RWPE2 (cell line): Measurements from ENCODE around the gene RPRD1A.
"Not testable (repeated sequence)": the region's sequence is repeated elsewhere in the genome, so short reads cannot be mapped to it uniquely, and the experiment has no call there.

ENCODE experiments used
- ATAC-seq: fragments of 200-7000 bp; cut with Tn5 transposase; 3 replicates; pipeline ENCODE4 v1.9.1; 2021; ENCODE audit warnings: low read depth
- DNase-seq: peaks from one replicate; pipeline ENCODE4 v3.0.0-alpha.2; 2020; ENCODE audit warnings: low spot score
- H3K27ac ChIP-seq: fragments of 450-650 bp; 2 replicates; pipeline ENCODE4 v1.5.1; 2017; ENCODE audit warnings: mild to moderate bottlenecking; ENCODE audit not compliant: poor library complexity, severe bottlenecking
- H3K27me3 ChIP-seq: fragments of 250-450 bp; sonication (Bioruptor Pico); 2 replicates; pipeline ENCODE4 v1.5.1; 2021; ENCODE audit warnings: mild to moderate bottlenecking, moderate library complexity; ENCODE audit not compliant: insufficient read depth, poor library complexity, severe bottlenecking
- H3K36me3 ChIP-seq: fragments of 250-450 bp; sonication (Bioruptor Pico); 2 replicates; pipeline ENCODE4 v1.5.1; 2020; ENCODE audit warnings: low read depth, mild to moderate bottlenecking, moderate library complexity
- H3K4me1 ChIP-seq: fragments of 250-450 bp; sonication (Bioruptor Pico); 2 replicates; pipeline ENCODE4 v1.5.1; 2021; ENCODE audit warnings: mild to moderate bottlenecking, moderate library complexity; ENCODE audit not compliant: insufficient read depth, poor library complexity, severe bottlenecking
- H3K4me3 ChIP-seq: fragments of 250-450 bp; sonication (Bioruptor Pico); 2 replicates; pipeline ENCODE4 v1.5.1; 2021; ENCODE audit warnings: mild to moderate bottlenecking, moderate library complexity; ENCODE audit not compliant: severe bottlenecking
- H3K9me3 ChIP-seq: fragments of 250-450 bp; sonication (Bioruptor Pico); 2 replicates; pipeline ENCODE4 v1.5.1; 2021; ENCODE audit warnings: mild to moderate bottlenecking, moderate library complexity; ENCODE audit not compliant: severe bottlenecking
- CTCF ChIP-seq: fragments of 450-650 bp; IDR thresholded peaks from one replicate; pipeline ENCODE4 v1.5.1; 2017; ENCODE audit warnings: mild to moderate bottlenecking, moderate library complexity; ENCODE audit not compliant: poor library complexity, severe bottlenecking

The RPRD1A gene

GRCh38 chr18:35969676-35970075 lies 97.7 kb downstream of the RPRD1A start:
- no peak for TF ChIP-seq CTCF
- no peak for ATAC-seq
- peak overlapping the region; percentile 15 for H3K27ac ChIP-seq

GRCh38 chr18:35968278-35968880 lies 99.0 kb downstream of the RPRD1A start:
- Histone ChIP-seq H3K4me1 (peaks cover 10% of the 10 kb centered on the region), H3K36me3 (no peaks in the 10 kb centered on the region; the same call in 1 of the 2 replicates), H3K27ac (no peak overlapping the region), H3K4me3 (no peak overlapping the region), H3K27me3 (no peaks in the 10 kb centered on the region), H3K9me3 (no peaks in the 10 kb centered on the region)
- no peak for DNase-seq
- TF ChIP-seq CTCF, result no peak
- no peak for ATAC-seq

More at GRCh38 chr18:35969676-35970075, 97.7 kb downstream of the RPRD1A start:
- Histone ChIP-seq H3K4me1 (peaks cover 20% of the 10 kb centered on the region), H3K9me3 (no peaks in the 10 kb centered on the region), H3K27me3 (no peaks in the 10 kb centered on the region), H3K4me3 (no peak overlapping the region), H3K36me3 (peaks cover 11% of the 10 kb centered on the region)
- no peak for DNase-seq

- not testable (repeated sequence) for H3K27me3 ChIP-seq, H3K4me3 ChIP-seq, DNase-seq, H3K36me3 ChIP-seq, H3K4me1 ChIP-seq, H3K9me3 ChIP-seq, H3K27ac ChIP-seq, ATAC-seq
Observed at GRCh38 chr18:35967866-35968265, 99.5 kb downstream of the RPRD1A start.

- Histone ChIP-seq H3K27ac (no peak overlapping the region), H3K9me3 (no peaks in the 10 kb centered on the region), H3K36me3 (no peaks in the 10 kb centered on the region), H3K4me3 (no peak overlapping the region), H3K4me1 (no peaks in the 10 kb centered on the region), H3K27me3 (no peaks in the 10 kb centered on the region)
- ATAC-seq (no peak), DNase-seq (no peak)
- no peak for TF ChIP-seq CTCF
Observed at GRCh38 chr18:35964319-35964718, 103.0 kb downstream of the RPRD1A start.

GRCh38 chr18:35962320-35962719 lies 105.0 kb downstream of the RPRD1A start:
- Histone ChIP-seq H3K27ac (no peak overlapping the region), H3K36me3 (no peaks in the 10 kb centered on the region), H3K4me3 (no peak overlapping the region), H3K4me1 (no peaks in the 10 kb centered on the region), H3K9me3 (peaks cover 3% of the 10 kb centered on the region), H3K27me3 (no peaks in the 10 kb centered on the region)
- TF ChIP-seq CTCF, result no peak
- DNase-seq (no peak), ATAC-seq (no peak)
